DMS153 treated with DMSO at 0.1 percent for 48 hours (cell line): ENCODE data around the gene DNAH17.

Experiments
- DNase-seq: peaks from one replicate; lab custom pipeline; 2025; ENCODE audit not compliant: unreplicated experiment; lab: John Stamatoyannopoulos, UW

DNAH17 gene

DNA sequence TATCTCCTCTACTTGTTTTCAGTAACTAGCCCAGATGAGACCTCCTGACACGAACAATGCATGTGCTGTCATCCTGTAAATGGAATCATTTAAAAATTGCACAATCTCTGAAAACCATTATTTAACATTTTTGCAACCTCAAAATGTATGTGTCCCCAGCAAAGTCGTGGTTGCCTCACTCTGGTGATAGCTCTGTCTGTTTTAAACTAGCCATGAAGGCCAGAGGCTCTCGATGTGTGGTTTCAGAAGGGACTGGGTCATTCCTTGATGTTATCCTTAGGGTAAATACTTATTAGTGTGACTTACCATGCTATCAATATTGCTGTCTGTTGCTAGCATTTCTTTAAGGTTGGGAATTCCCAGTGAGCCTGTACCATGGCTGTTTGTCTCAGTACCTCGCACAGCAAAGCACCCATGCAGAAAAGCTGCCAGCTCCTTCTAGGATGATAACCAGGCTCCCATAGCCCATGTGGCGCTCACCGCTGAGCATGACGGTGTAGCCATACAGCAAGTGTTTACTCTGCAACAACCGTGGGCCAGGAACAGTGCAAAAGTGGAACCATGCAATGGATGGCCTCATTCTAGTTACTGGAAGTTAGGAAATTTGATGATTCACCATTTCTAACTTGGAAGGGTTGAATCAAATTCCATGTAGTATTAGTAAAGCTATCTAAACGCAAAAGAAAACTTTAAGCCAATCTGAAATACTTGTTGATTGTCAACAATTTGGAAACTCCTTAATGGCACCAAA, 201.6 kb downstream of the DNAH17 start:
- DNase-seq: no peak

DNA sequence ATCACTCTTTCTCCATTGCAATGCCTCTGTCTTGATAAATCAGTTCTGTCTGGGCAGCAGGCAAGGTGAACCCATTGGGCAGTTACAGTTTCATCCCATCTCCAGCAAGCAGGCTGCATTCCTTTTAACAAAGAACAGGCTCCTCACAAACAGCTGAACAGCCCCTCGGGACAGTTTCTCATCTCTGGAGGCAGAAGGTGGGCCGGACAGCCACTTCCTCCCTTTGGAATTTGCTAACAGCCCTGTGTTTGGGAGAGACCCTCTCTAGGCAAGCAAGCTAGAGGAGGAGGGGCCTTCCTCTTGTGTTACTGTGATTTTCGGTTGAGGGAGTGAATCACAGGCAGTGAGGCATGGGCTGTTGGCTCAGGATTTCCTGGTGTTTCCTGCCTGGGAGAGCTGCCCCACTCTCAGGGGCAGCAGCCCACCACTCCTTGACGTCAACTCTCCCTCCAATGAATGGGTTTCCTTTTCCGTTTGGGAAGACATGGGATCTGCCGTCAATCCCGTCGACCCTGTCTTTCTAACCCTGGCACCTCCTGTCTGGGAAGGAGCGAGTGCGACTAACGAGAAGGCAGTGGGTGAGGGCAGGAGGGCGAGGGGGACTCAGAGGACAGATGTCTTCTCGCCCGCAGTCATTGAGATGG, 202.4 kb downstream of the DNAH17 start:
- no peak for DNase-seq

DNA sequence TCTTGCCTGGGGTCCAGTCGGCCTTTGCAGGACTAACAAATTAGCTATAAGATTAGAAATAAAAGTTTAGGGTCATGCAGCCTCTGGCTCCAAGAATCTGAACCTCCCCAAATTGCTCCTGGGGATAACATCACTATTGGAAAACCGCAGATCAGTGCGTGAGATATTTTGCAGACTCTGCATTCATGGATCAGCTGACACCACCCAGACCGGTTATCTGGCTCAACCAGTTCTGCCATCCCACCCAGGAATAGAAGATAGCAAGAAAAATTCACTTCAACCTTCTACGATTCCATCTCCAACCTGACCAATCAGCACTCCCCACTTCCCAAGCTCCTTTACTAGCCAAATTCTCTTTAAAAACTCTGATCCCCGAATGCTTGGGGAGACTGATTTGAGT, 203.0 kb downstream of the DNAH17 start:
- no peak for DNase-seq
